HG03342 (cell line): ENCODE measurements around the gene ZSCAN26.
"Not testable (repeated sequence)": the region's sequence is repeated elsewhere in the genome, so short reads cannot be mapped to it uniquely, and the experiment has no call there.

Experiments
- ATAC-seq: cut with Tn5 transposase; IDR thresholded peaks from one replicate; pipeline ENCODE4 v1.9.1; 2021; ENCODE audit warnings: mild to moderate bottlenecking, moderate library complexity; ENCODE audit not compliant: unreplicated experiment

Gene ZSCAN26

GRCh38 chr6:28254121-28254519 lies 12.8 kb upstream of the ZSCAN26 start:
- no peak for ATAC-seq

- ATAC-seq, result no peak
These were observed 9.9 kb upstream of the ZSCAN26 start for GRCh38 chr6:28257042-28257441.

GRCh38 chr6:28258877-28259777 lies 7.8 kb upstream of the ZSCAN26 start, which contains the start of gene NKAPL:
Gene NKAPL, plus strand, starts transcription at chr6:28259297. Its CDS starts 75 bp downstream, at chr6:28259372.
- no peak for ATAC-seq

- no peak for ATAC-seq
These were observed 3.0 kb upstream of the ZSCAN26 start for GRCh38 chr6:28263922-28264321.

GRCh38 chr6:28264834-28265401 lies 2.0 kb upstream of the ZSCAN26 start:
- no peak for ATAC-seq

- no peak for ATAC-seq
These were observed 381 bp upstream of the ZSCAN26 start for GRCh38 chr6:28266563-28266961.

GRCh38 chr6:28267695-28268059 lies 734 bp downstream of the ZSCAN26 start:
- no peak for ATAC-seq

- ATAC-seq, result no peak
These were observed 2.5 kb downstream of the ZSCAN26 start for GRCh38 chr6:28269492-28269891.

- ATAC-seq, result no peak
These were observed 7.9 kb downstream of the ZSCAN26 start for GRCh38 chr6:28274888-28275287.

- no peak for ATAC-seq
These were observed 10.8 kb downstream of the ZSCAN26 start for GRCh38 chr6:28277746-28278145.

- no peak for ATAC-seq
These were observed 13.8 kb downstream of the ZSCAN26 start for GRCh38 chr6:28280595-28281287.

- peak; percentile 78 for ATAC-seq
These were observed 14.5 kb downstream of the ZSCAN26 start, which contains the start of gene PGBD1 for GRCh38 chr6:28281288-28282064. Gene PGBD1, plus strand, starts transcription at chr6:28281572. Its CDS starts 2,242 bp downstream, at chr6:28283814.

GRCh38 chr6:28282926-28283325 lies 16.0 kb downstream of the ZSCAN26 start:
- no peak for ATAC-seq

GRCh38 chr6:28291573-28291972 lies 24.6 kb downstream of the ZSCAN26 start:
- no peak for ATAC-seq

GRCh38 chr6:28295326-28295725 lies 28.4 kb downstream of the ZSCAN26 start:
- no peak for ATAC-seq

GRCh38 chr6:28296520-28297060 lies 29.6 kb downstream of the ZSCAN26 start:
- no peak for ATAC-seq

- ATAC-seq, result peak; percentile 84
These were observed 36.6 kb downstream of the ZSCAN26 start for GRCh38 chr6:28303570-28303969.

GRCh38 chr6:28306363-28306762 lies 39.4 kb downstream of the ZSCAN26 start:
- not testable (repeated sequence) for ATAC-seq

GRCh38 chr6:28311139-28311823 lies 44.3 kb downstream of the ZSCAN26 start:
- no peak for ATAC-seq

- ATAC-seq, result no peak
These were observed 46.0 kb downstream of the ZSCAN26 start for GRCh38 chr6:28312939-28313338.
